HPDE6-E6E7 (cell line): ENCODE results near the gene KRTAP29-1.
"Not testable (repeated sequence)": the region's sequence is repeated elsewhere in the genome, so short reads cannot be mapped to it uniquely, and the experiment has no call there.

ENCODE experiments used
- DNase-seq: peaks from one replicate; pipeline ENCODE4 v3.0.0; 2011; ENCODE audit warnings: missing footprints; ENCODE audit errors: extremely low spot score

The KRTAP29-1 gene

DNA sequence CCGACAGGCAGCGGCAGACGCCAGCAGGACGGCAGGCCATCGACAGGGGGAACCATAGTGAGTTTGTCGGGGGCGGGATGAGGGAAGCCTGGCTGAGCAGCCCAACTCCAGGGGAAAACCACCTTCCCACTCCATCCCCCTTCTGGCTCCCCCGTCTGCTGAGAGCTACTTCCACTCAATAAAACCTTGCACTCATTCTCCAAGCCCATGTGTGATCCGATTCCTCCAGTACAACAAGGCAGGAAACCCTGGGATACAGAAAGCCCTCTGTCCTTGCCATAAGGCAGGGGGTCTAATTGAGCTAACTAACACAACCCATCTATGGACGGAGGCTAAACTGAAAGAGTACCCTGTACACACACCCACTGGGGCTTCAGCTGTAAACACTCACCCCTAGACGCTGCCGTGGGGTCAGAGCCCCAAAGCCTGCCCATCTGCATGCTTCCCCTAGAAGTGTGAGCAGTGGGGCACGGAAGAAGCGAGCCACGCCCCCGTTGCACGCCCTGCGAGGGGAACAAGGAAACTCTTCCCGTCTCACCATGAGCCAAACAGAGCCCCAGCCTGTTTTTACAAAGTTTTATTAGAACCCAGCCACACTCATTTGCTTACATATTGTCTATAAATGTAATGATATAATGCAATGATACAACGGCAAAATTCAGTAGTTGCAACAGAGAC is 4.1 kb downstream of the KRTAP29-1 start:
- DNase-seq = no peak

DNA sequence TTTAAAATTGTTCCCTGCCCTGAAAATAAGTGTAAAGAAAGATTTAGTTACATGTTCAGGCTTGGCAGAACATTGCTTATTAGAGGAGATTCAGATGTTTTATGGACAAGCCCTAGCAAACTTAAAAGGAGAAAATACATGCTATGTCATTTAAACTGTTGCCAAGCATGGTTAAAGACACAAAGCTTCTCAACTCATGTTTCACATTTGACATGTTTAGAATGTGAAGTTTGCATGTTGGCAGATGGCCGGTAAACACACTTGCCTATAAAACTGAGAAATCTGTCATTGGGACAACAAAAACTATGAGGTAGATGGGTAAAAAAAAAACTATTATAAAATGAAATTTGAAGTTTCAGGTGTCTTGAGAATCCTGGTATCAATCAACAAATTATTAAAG is 5.8 kb downstream of the KRTAP29-1 start:
- no peak for DNase-seq

DNA sequence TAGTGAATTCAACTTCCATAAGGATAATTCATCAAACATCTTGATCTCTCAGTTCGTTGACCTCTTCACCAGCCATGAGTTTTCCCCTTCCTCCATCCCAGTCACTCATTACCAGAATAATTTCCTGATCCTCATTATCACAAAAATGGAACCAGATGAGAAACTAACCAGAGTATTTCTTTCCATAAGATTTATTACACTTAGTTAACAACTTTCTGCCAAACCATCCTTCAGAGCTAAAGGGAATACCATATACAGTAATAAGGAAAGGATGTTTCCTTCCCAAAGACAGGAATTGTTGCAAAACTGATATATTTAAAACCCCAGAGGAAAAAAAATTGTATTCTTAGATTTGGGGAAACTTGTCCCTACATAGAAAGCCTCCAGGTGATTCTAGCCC is 8.6 kb downstream of the KRTAP29-1 start:
- DNase-seq = no peak

DNA sequence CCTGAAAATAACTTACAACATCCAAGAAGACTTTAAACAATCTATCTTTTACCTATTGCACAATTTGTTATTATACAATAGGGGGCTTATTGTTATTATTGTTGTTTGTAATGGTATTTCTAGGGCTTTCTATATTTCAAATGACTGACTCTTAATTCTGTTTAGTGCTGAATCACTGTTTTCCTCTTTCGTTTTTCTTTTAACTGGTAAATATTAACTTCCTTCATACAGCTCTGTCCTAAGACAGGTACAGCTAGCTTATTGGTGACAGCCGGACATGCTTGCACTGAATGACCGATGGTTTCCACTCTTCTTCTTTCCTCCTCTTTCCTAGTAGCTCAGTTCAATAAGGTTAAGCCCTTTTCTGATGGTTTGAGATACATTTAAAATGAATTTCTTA is 15.6 kb downstream of the KRTAP29-1 start:
- DNase-seq = no peak

DNA sequence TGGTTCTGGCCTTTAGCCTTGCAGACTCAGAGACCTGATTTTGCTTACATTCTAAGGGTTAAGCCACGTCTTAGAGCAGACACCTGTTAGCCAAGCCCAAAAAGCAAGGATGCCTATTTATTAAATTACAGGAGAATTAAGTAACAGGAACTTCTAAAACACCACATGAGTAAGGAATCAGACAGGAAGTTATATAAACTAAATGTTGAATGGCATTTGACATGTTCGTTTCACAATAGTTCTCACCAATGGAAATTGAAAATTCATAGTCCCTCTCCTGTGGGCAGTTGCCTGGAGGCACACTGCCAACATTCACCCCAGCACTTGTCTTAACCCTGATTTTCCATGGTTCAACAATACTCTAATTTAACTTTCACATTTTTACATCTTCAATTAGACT is 18.1 kb downstream of the KRTAP29-1 start:
- no peak for DNase-seq

DNA sequence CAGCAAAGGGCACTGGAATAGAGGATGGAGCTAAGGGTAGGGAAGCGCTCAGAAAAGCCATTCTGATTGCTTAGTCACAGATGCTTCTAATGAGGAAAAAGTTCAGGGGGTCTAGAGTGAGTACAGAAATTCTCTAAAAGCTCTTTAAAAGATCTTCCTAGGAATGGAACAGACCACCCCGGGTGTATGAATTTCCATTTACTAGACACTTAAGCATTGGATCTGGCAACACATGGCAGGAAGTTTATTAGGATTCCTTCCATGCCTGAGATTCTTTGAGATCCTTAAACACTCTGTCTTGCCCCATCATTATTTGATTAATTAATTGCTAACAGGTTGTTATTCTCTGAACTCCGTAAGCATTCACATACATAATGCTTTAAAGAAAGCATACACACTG is 18.6 kb downstream of the KRTAP29-1 start:
- DNase-seq = no peak

DNA sequence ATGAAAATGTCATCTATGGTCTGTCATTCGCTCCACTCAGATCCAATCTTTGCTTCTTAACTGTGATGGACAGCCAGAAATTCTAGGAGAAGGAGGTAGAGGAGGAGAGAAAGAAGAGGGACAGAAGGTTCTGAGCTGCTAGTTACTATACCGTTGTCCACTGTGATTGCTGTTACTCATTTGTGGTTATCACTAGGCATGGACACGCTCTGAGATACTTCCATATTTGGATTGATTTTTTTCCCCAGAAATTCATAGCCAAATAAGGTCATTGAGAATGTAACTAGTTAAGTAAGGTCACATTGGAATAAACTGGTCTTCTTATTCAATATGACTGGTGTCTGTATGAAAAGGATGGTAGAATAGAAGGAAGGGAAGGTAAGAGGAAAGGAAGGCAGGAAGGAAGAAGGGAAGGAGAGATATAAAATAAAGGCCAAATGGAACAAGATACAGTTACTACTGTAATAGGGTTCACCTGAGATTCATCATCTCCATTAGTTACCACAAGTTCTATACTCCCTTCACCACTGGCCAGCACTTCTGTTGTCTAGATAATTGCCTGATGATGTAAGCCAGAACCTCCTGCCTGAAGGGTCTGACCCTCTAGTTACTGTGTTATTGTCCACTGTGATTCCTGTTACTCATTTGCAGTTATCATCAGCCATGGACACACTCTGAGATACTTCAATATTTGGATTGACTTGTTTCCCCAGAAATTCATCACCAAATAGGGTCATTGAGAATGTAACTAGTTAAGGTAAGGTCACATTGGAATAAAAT is 24.3 kb downstream of the KRTAP29-1 start:
- no peak for DNase-seq

DNA sequence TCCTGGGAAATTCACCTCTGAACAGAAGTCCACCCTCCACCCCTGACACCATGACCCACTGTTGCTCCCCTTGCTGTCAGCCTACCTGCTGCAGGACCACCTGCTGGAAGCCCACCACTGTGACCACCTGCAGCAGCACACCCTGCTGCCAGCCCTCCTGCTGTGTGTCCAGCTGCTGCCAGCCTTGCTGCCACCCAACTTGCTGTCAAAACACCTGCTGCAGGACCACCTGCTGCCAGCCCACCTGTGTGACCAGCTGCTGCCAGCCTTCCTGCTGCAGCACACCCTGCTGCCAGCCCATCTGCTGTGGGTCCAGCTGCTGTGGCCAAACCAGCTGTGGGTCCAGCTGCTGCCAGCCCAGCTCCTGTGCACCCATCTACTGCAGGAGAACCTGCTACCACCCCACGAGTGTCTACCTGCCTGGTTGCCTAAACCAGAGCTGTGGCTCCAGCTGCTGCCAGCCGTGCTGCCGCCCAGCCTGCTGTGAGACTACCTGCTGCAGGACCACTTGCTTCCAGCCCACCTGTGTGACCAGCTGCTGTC is 26.9 kb downstream of the KRTAP29-1 start, which contains the start of gene KRTAP9-7:
Gene KRTAP9-7, plus strand, starts transcription at position 51 of the 543 bp plus-strand sequence. Its CDS starts 0 bp downstream, at position 51.
- not testable (repeated sequence) for DNase-seq

DNA sequence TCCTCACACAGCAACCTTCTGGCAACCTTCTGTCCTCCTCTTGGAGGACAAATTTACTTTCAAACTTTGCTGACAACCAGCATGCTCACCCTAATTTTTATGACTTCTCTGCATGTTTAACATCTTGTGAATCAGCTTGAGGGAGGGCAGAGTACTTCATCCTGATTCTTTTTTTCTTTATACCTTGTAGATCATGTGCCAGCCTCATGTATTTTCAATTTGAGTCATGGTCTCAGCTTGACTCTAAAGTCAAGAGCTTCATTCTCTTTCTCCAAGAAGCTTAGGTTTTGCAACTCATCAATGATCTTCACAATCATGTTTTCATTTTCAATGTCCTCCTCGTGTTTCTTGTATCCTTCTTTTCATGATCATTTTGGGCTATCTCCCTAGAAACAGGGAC is 30.8 kb downstream of the KRTAP29-1 start:
- no peak for DNase-seq

DNA sequence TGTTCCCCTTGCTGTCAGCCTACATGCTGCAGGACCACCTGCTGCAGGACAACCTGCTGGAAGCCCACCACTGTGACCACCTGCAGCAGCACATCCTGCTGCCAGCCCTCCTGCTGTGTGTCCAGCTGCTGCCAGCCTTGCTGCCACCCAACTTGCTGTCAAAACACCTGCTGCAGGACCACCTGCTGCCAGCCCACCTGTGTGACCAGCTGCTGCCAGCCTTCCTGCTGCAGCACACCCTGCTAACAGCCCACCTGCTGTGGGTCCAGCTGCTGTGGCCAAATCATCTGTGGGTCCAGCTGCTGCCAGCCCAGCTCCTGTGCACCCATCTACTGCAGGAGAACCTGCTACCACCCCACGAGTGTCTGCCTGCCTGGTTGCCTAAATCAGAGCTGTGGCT is 31.3 kb downstream of the KRTAP29-1 start:
- DNase-seq = not testable (repeated sequence)

DNA sequence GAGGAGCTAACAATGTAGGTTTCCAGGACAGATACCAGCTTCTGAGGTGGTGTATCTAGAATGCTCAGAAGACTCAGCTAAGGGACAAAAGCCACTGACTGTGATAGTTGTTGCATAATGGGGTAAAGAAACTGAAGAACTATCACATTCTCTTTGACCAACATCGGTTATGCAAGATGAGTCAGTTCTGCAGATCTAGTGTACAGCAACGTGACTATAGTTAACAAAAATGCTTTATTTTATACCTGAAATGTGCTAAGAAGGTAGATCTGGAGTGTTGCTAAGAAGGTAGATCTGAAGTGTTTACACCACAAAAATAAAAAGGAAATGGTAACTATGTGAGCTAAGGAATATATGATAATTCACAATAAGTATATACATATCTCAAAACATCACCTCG is 34.9 kb downstream of the KRTAP29-1 start:
- DNase-seq = peak; percentile 10

DNA sequence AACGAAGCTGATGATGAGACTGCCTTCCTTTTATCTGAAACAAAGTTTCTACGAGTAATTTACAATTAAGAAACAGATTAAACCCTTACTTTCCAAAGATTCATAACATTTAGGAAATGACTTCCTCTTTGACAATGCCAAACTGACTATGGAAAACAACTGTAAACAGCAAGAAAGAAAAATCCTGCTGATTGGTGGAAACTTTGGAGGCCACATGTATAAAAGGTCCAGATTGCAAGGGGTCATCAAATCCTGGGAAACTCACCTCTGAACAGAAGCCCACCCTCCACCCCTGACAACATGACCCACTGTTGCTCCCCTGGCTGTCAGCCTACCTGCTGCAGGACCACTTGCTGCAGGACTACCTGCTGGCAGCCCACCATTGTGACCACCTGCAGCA is 37.6 kb downstream of the KRTAP29-1 start, which contains the start of gene KRTAP9-6:
Gene KRTAP9-6, plus strand, starts transcription at position 301 of the 400 bp plus-strand sequence. Its CDS starts 0 bp downstream, at position 301.
- DNase-seq = no peak

DNA sequence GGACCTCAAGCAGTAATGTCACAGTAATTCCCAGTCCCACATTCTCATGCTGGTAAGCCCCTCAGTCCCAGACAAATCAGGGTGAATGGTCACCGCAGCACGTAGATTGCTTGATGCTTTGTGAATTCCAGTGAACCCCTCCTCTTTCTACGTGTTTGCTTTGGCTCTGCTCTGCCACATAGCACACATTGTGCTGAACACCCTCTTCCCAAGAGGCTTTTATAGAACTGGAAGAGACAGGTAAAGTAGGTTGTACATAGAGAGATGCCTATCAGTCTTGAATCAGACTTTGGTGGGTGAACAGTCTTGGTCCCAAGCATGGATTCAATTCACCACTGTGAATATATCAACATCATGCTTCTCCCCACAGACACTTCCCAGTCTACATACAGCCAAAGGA is 38.1 kb downstream of the KRTAP29-1 start:
- no peak for DNase-seq

DNA sequence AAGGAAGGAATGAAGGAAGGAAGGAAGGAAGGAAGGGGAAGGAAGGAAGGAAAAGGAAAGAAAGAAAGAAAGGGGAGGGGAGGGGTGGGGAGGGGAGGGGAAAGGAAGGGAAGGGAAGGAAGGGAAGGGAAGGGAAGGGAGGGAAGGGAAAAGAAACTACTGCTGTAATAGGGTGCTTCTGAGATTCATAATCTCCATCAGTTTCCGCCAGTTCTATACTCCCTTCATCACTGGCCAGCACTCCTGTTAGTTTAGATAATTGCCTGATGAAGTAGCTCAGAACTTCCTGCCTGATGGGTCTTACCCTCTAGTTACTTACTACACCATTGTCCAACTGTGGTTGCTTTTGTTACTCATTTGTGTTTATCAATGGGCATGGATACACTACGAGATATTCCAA is 39.4 kb downstream of the KRTAP29-1 start:
- no peak for DNase-seq

DNA sequence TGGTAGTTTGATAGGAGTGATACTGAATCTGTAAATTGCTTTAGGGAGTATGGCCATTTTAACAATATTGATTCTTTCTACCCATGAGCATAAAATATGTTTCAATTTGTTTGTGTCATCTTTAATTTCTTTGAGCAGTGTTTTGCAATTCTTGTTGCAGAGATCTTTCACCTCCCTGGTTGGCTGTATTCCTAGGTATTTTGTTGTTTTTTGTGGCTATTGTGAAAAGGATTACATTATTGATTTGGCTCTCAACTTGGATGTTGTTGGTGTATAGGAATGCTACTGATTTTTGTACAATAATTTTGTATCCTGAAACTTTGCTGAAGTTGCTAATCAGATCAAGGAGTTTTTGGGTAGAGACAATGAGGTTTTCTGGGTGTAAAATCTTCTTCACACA is 44.2 kb downstream of the KRTAP29-1 start:
- no peak for DNase-seq

DNA sequence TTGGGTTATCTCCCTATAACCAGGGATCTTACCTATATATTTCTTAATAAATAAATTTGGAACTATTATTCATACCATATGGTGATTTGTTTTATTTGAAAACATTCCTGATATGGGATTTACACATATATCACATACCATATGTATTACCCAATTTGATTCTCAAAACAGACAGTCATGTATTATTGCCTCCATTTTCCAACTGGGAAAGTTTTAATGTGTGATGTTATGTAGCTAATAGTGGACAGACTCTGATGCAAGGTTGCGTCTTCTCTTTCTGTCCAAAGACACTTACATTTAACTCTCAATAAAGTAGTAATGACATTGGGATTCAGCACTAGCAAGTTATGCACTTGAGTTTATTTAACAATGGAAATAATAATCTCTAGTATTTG is 46.4 kb downstream of the KRTAP29-1 start:
- no peak for DNase-seq

DNA sequence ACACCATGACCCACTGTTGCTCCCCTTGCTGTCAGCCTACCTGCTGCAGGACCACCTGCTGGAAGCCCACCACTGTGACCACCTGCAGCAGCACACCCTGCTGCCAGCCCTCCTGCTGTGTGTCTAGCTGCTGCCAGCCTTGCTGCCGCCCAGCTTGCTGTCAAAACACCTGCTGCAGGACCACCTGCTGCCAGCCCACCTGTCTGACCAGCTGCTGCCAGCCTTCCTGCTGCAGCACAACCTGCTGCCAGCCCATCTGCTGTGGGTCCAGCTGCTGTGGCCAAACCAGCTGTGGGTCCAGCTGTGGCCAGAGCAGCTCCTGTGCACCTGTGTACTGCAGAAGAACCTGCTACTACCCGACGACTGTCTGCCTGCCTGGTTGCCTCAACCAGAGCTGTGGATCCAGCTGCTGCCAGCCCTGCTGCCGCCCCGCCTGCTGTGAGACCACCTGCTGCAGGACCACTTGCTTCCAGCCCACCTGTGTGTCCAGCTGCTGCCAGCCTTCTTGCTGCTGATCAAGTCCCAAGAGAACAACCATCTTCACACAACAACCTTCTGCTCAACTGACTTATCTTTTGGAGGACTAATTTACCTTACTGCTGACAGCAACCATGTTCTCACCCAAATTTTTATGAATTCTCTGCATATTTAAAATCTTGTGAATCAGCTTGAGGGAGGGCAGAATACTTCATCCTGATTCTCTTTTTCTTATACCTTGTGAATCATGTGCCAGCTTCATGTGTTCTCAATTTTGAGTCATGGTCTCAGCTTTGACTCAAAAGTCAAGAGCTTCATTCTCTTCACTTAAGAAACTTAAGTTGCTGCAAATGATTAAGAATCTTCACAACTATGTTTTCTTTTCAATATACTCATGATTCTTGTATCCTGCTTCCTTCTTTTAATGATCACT is 47.0 kb downstream of the KRTAP29-1 start, which contains the start of gene KRTAP9-9:
Gene KRTAP9-9, plus strand, starts transcription at position 4 of the 910 bp plus-strand sequence.
- DNase-seq = not testable (repeated sequence)

DNA sequence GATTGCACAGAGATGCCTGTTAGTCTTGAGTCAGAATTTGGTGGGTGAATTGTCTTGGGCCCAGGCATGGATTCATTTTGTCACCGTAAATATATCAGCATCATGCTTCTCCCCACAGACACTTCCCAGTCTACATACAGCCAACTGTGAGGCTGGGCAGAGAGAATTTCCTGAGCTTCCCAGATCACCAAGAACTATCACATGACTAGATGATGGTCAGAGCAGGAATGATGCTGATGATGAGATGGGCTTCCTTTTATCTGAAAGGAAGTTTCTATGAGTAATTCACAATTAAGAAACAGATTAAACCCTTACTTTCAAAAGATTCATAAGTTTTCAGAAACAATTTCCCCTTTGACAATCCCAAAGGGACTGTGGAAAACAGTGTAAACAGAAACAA is 47.8 kb downstream of the KRTAP29-1 start:
- DNase-seq = no peak
